Ishikawa (cell line): ENCODE measurements around the gene MRFAP1.

Source experiments
- CEBPB ChIP-seq: IDR thresholded peaks from 2 replicates; pipeline ENCODE4 v1.6.1; 2012
- CREB1 ChIP-seq: IDR thresholded peaks from 2 replicates; pipeline ENCODE4 v1.6.1; 2012; ENCODE audit warnings: low read depth
- EGR1 ChIP-seq: IDR thresholded peaks from 2 replicates; pipeline ENCODE4 v1.6.1; 2012
- EP300 ChIP-seq: IDR thresholded peaks from 2 replicates; pipeline ENCODE4 v1.6.1; 2012; ENCODE audit warnings: borderline replicate concordance
- FOXM1 ChIP-seq: IDR thresholded peaks from 2 replicates; pipeline ENCODE4 v1.6.1; 2012; ENCODE audit warnings: low read depth, borderline replicate concordance
- MAX ChIP-seq: IDR thresholded peaks from 2 replicates; pipeline ENCODE4 v1.6.1; 2012
- NFIC ChIP-seq: IDR thresholded peaks from 2 replicates; pipeline ENCODE4 v1.6.1; 2012
- RAD21 ChIP-seq: IDR thresholded peaks from 2 replicates; pipeline ENCODE4 v1.6.1; 2012; ENCODE audit warnings: low read depth
- REST ChIP-seq: IDR thresholded peaks from 2 replicates; pipeline ENCODE4 v1.6.1; 2012; ENCODE audit warnings: low read depth, mild to moderate bottlenecking
- TAF1 ChIP-seq: IDR thresholded peaks from 2 replicates; pipeline ENCODE4 v1.6.1; 2012; ENCODE audit warnings: low read depth, mild to moderate bottlenecking
- TCF12 ChIP-seq: IDR thresholded peaks from 2 replicates; pipeline ENCODE4 v1.6.1; 2012; ENCODE audit warnings: low read depth
- TEAD4 ChIP-seq: IDR thresholded peaks from 2 replicates; pipeline ENCODE4 v1.6.1; 2012
- USF1 ChIP-seq: IDR thresholded peaks from 2 replicates; pipeline ENCODE4 v1.6.1; 2012
- YY1 ChIP-seq: IDR thresholded peaks from 2 replicates; pipeline ENCODE4 v1.6.1; 2012; ENCODE audit warnings: low read depth
- ZBTB7A ChIP-seq: IDR thresholded peaks from 2 replicates; pipeline ENCODE4 v1.6.1; 2012; ENCODE audit warnings: low read depth

The MRFAP1 gene

GRCh38 chr4:6655924-6656323, 15.4 kb downstream of the MRFAP1 start:
- TF ChIP-seq USF1, result no peak
- no peak for TF ChIP-seq MAX
- no peak for TF ChIP-seq TCF12

- no peak for TF ChIP-seq USF1
- TF ChIP-seq TEAD4, result no peak
- no peak for TF ChIP-seq FOXM1
- no peak for TF ChIP-seq CEBPB
- no peak for TF ChIP-seq CREB1
- no peak for TF ChIP-seq YY1
- no peak for TF ChIP-seq TAF1
- no peak for TF ChIP-seq REST
- TF ChIP-seq MAX, result no peak
- no peak for TF ChIP-seq ZBTB7A
- TF ChIP-seq TCF12, result no peak
- TF ChIP-seq NFIC, result no peak
- TF ChIP-seq EP300, result no peak
- no peak for TF ChIP-seq RAD21
- no peak for TF ChIP-seq EGR1
These were observed 17.0 kb downstream of the MRFAP1 start for GRCh38 chr4:6657242-6658208.

GRCh38 chr4:6658209-6658595, 17.7 kb downstream of the MRFAP1 start:
- no peak for TF ChIP-seq TAF1
- TF ChIP-seq YY1, result no peak
- no peak for TF ChIP-seq EP300
- TF ChIP-seq FOXM1, result no peak
- TF ChIP-seq CEBPB, result no peak
- TF ChIP-seq CREB1, result no peak
- TF ChIP-seq USF1, result no peak
- no peak for TF ChIP-seq RAD21
- TF ChIP-seq TEAD4, result no peak
- no peak for TF ChIP-seq TCF12
- no peak for TF ChIP-seq EGR1
- no peak for TF ChIP-seq NFIC
- TF ChIP-seq REST, result no peak

- TF ChIP-seq MAX (no peak), EP300 (no peak), RAD21 (no peak), CREB1 (no peak), TCF12 (no peak), ZBTB7A (no peak), TAF1 (no peak), FOXM1 (no peak), TEAD4 (no peak), REST (no peak), EGR1 (no peak), YY1 (no peak), CEBPB (no peak)
These were observed 18.2 kb downstream of the MRFAP1 start for GRCh38 chr4:6658597-6659075.
